ENCODE data around the gene TMEM126B.

The TMEM126B gene

DNA sequence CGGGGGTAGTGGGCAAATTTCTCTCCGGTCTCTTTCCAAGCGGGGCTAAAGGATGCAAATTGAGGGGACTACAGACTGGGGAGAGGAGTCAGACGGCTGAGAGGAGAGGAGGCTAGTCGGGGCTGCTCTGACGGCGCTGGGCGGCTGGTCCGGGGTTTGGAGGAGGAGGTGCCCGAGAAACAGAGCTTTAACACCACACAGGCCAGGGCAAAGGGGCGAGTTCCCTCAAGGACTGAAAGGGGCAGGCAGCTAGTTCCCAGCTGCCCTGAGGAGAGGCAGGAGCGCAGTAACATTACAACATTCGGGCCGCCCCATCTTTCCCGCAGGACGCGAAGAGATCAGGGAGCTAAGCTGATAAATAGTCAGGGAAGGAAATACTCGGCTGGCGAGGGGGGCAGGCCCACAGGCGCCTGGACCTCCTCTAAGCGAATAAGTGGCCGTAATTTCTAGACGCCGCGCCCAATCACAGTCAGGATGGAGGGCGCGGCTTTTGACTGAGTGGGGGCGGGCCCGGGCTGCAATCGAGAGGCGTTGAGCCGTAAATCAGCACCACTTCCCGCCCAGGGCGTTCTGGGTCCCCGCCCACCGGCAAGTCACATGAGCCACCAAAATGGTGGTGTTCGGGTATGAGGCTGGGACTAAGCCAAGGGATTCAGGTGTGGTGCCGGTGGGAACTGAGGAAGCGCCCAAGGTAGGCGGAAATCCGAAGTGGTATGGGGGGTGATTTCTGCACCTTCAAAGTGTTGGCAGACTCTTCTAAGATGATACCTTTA, at the start of gene TMEM126B:
Gene TMEM126B (plus strand): TSS at position 596 of the 773 bp plus-strand sequence. CDS start 15 bp downstream, at position 611.
- Histone ChIP-seq H3K4me1 (ENCODE audit: control insufficient read depth in 5 of 5, insufficient read depth in 5 of 5, low read length in 5 of 5) (peaks cover 3 to 29% (median 20%) of the 10 kb centered on the region in 5 donors), H3K9ac (ENCODE audit: low read length in 5 of 5) (peak within 1 kb of the TSS; percentile 88 to 96 (median 92)), H3K27ac (ENCODE audit: low read depth, low read length) (peak within 1 kb of the TSS; percentile 96), H3K36me3 (ENCODE audit: control insufficient read depth in 5 of 5, insufficient read depth in 5 of 5, low read length in 5 of 5) (peaks cover 0 to 8% (median 3%) of the 10 kb centered on the region in 5 donors), H3K27me3 (ENCODE audit: control insufficient read depth in 5 of 5, insufficient read depth in 4 of 5, low read length in 5 of 5) (no peaks in the 10 kb centered on the region), H3K9me3 (ENCODE audit: control insufficient read depth in 5 of 5, low read length in 5 of 5) (no peaks in the 10 kb centered on the region), H3K4me3 (ENCODE audit: low read depth in 1 of 5, low read length in 5 of 5) (peak within 1 kb of the TSS; percentile 93 to 98 (median 96))

DNA sequence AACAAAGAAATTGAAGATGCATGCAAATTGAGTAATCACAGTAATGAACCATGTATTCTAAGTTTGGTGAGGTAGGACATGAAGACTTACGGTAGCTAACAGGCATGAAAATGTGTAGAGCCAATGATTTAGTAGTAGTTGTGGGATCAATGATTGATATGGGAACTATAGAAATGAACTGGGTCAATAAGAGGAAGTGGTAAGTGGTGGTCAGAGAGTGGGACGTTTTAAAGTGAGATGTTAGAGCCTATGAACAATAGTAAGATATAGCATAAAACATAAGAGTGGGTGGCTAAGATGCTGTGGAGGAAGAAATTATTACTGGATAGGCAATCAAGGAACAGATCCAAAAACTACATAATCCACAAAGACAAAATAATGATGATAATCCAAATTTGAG, 46.3 kb upstream of the TMEM126B start:
- H3K27me3 ChIP-seq (ENCODE audit: control insufficient read depth in 5 of 5, insufficient read depth in 4 of 5, low read length in 5 of 5): no peaks in the 10 kb centered on the region
- H3K9me3 ChIP-seq (ENCODE audit: control insufficient read depth in 5 of 5, low read length in 5 of 5): peaks cover 0 to 8% (median 0%) of the 10 kb centered on the region in 5 donors
- no peak overlapping the region for H3K4me3 ChIP-seq (ENCODE audit: low read depth in 1 of 5, low read length in 5 of 5)
- H3K36me3 ChIP-seq (ENCODE audit: control insufficient read depth in 5 of 5, insufficient read depth in 5 of 5, low read length in 5 of 5): no peaks in the 10 kb centered on the region
- H3K27ac ChIP-seq (ENCODE audit: low read depth, low read length): no peak overlapping the region
- no peak overlapping the region for H3K9ac ChIP-seq (ENCODE audit: low read length in 5 of 5)
- H3K4me1 ChIP-seq (ENCODE audit: control insufficient read depth in 5 of 5, insufficient read depth in 5 of 5, low read length in 5 of 5): no peaks in the 10 kb centered on the region

DNA sequence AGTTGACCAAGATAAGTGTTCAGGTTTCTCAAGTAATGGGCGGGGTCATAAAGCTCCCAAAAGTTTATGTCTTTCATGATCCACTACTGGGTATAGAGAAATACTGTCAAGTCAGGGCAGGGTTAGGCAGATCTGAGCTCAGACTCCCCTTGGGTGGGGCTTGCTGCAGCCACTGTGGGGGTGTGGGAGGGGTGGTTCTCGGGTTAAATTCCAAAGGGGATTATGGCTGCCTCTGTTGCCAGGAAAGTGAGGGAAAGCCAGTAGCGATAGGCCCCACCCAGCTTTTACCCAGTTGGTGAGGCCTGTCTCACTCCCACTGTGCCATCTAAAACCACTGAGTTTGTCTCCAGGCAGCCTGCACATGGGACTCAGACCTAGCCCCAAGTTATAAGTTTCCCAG, 39.0 kb upstream of the TMEM126B start:
- Histone ChIP-seq H3K36me3 (ENCODE audit: control insufficient read depth in 5 of 5, insufficient read depth in 5 of 5, low read length in 5 of 5) (no peaks in the 10 kb centered on the region), H3K4me3 (ENCODE audit: low read depth in 1 of 5, low read length in 5 of 5) (no peak overlapping the region), H3K27ac (ENCODE audit: low read depth, low read length) (no peak overlapping the region), H3K27me3 (ENCODE audit: control insufficient read depth in 5 of 5, insufficient read depth in 4 of 5, low read length in 5 of 5) (no peaks in the 10 kb centered on the region), H3K4me1 (ENCODE audit: control insufficient read depth in 5 of 5, insufficient read depth in 5 of 5, low read length in 5 of 5) (no peaks in the 10 kb centered on the region), H3K9me3 (ENCODE audit: control insufficient read depth in 5 of 5, low read length in 5 of 5) (no peaks in the 10 kb centered on the region), H3K9ac (ENCODE audit: low read length in 5 of 5) (no peak overlapping the region)

DNA sequence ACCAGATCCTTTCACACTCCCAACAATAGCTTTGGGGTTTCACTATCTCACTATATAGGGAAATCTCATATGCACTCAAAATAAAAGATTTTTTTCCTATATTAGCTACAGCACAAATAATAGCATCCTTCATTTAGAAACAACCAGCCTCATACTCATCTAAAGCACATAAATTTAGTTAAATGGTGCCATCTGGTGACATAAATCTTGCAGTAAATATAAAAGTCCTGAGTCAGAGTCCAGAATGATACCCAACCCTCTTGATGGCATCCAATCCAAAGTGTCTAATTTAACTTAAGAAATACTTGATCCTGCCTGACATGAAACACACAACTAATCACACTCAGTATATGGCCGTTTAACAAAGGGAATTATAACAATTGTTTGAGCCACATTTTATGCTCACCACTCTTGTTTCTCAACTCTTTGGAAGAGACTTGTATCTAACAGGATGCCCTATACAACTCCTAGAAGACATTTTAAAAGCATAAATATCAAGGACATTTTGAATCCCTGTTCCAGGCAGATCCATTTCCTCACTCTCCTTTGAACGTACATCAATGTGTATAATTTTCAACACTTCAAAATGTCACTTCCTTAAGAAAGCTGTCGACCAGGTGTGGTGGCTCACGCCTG, 37.4 kb upstream of the TMEM126B start:
- H3K9ac ChIP-seq (ENCODE audit: low read length in 5 of 5): no peak overlapping the region
- H3K4me1 ChIP-seq (ENCODE audit: control insufficient read depth in 5 of 5, insufficient read depth in 5 of 5, low read length in 5 of 5): no peaks in the 10 kb centered on the region
- H3K36me3 ChIP-seq (ENCODE audit: control insufficient read depth in 5 of 5, insufficient read depth in 5 of 5, low read length in 5 of 5): no peaks in the 10 kb centered on the region
- no peaks in the 10 kb centered on the region for H3K27me3 ChIP-seq (ENCODE audit: control insufficient read depth in 5 of 5, insufficient read depth in 4 of 5, low read length in 5 of 5)
- no peaks in the 10 kb centered on the region for H3K9me3 ChIP-seq (ENCODE audit: control insufficient read depth in 5 of 5, low read length in 5 of 5)
- H3K27ac ChIP-seq (ENCODE audit: low read depth, low read length): no peak overlapping the region
- no peak overlapping the region for H3K4me3 ChIP-seq (ENCODE audit: low read depth in 1 of 5, low read length in 5 of 5)

DNA sequence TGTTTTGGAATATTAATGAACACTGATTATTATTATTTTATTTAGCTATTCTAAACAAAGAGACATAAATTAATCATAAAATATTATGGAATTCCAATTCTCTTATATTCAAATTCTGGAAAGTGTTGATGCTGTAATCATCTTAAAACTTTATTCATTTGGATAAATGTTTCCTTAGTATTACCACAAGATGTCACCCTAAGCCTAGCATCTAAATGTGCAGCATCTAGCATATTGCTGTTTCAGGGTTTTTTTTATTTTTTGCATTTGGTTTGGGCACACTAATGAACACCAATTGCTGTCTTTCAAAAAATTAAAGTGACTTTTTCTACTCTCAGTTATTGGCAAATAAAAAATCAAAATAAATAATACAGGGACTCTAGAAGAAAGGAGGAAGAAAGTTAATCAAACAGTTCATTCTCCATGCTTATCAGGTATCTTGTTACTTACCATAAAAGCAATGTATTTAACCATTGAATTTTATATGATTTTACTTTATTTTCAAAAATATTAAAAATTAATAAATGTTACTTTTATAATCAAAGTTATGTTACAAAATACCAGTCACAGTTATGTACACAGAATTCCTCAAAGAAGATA, 33.0 kb upstream of the TMEM126B start:
- H3K27me3 ChIP-seq (ENCODE audit: control insufficient read depth in 5 of 5, insufficient read depth in 4 of 5, low read length in 5 of 5): no peaks in the 10 kb centered on the region

DNA sequence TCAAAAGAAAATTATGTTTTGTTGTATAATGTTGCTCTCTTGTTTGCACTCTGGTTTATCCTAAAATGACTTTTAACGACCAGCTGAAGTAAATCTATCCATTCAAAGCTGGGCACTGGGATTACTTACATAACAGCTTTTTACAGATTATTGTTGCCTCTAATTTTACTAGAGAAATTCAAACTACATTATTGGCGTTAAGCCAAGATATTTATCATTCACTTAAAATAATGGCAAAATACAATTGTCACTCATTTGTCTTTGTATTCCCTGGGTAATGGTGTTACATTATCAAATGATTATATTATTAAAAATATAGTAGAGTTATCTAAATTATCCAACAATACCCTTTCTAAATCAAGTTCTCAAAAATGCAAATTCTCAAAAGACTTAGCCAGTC, 31.5 kb upstream of the TMEM126B start:
- peaks cover 0 to 3% (median 0%) of the 10 kb centered on the region in 5 donors for H3K4me1 ChIP-seq (ENCODE audit: control insufficient read depth in 5 of 5, insufficient read depth in 5 of 5, low read length in 5 of 5)

More for the DNA sequence above, 33.0 kb upstream of the TMEM126B start:
- H3K4me3 ChIP-seq (ENCODE audit: low read depth in 1 of 5, low read length in 5 of 5): no peak overlapping the region
- no peaks in the 10 kb centered on the region for H3K36me3 ChIP-seq (ENCODE audit: control insufficient read depth in 5 of 5, insufficient read depth in 5 of 5, low read length in 5 of 5)
- no peak overlapping the region for H3K9ac ChIP-seq (ENCODE audit: low read length in 5 of 5)
- no peaks in the 10 kb centered on the region for H3K9me3 ChIP-seq (ENCODE audit: control insufficient read depth in 5 of 5, low read length in 5 of 5)
- H3K27ac ChIP-seq (ENCODE audit: low read depth, low read length): no peak overlapping the region
- peaks cover 0 to 3% (median 0%) of the 10 kb centered on the region in 5 donors for H3K4me1 ChIP-seq (ENCODE audit: control insufficient read depth in 5 of 5, insufficient read depth in 5 of 5, low read length in 5 of 5)

DNA sequence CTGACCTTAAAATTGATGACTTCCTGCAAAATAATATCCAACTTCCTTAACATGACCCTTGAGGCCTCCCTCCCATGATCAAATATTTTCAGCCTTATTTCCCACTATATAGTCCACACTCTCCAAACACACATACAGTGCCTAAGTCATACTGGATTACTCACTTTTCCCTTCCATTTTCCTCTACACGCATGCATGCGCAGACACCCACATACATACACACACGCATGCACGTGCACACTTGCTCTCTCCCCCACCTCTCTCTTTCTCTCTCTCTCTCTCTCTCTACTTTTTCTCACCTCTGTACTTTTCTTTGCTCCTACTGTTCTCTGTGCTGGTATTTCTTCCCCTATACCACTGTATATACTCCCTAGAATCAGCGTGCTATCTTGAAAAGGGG, 29.3 kb upstream of the TMEM126B start:
- no peaks in the 10 kb centered on the region for H3K36me3 ChIP-seq (ENCODE audit: control insufficient read depth in 5 of 5, insufficient read depth in 5 of 5, low read length in 5 of 5)
- H3K9me3 ChIP-seq (ENCODE audit: control insufficient read depth in 5 of 5, low read length in 5 of 5): no peaks in the 10 kb centered on the region
- H3K4me1 ChIP-seq (ENCODE audit: control insufficient read depth in 5 of 5, insufficient read depth in 5 of 5, low read length in 5 of 5): peaks cover 0 to 3% (median 0%) of the 10 kb centered on the region in 5 donors
- H3K9ac ChIP-seq (ENCODE audit: low read length in 5 of 5): no peak overlapping the region
- H3K27ac ChIP-seq (ENCODE audit: low read depth, low read length): no peak overlapping the region
- H3K27me3 ChIP-seq (ENCODE audit: control insufficient read depth in 5 of 5, insufficient read depth in 4 of 5, low read length in 5 of 5): no peaks in the 10 kb centered on the region
- no peak overlapping the region for H3K4me3 ChIP-seq (ENCODE audit: low read depth in 1 of 5, low read length in 5 of 5)

More for the DNA sequence above, 31.5 kb upstream of the TMEM126B start:
- no peaks in the 10 kb centered on the region for H3K9me3 ChIP-seq (ENCODE audit: control insufficient read depth in 5 of 5, low read length in 5 of 5)
- H3K27ac ChIP-seq (ENCODE audit: low read depth, low read length): no peak overlapping the region
- no peaks in the 10 kb centered on the region for H3K27me3 ChIP-seq (ENCODE audit: control insufficient read depth in 5 of 5, insufficient read depth in 4 of 5, low read length in 5 of 5)
- no peak overlapping the region for H3K9ac ChIP-seq (ENCODE audit: low read length in 5 of 5)
- no peak overlapping the region for H3K4me3 ChIP-seq (ENCODE audit: low read depth in 1 of 5, low read length in 5 of 5)
- H3K36me3 ChIP-seq (ENCODE audit: control insufficient read depth in 5 of 5, insufficient read depth in 5 of 5, low read length in 5 of 5): no peaks in the 10 kb centered on the region

DNA sequence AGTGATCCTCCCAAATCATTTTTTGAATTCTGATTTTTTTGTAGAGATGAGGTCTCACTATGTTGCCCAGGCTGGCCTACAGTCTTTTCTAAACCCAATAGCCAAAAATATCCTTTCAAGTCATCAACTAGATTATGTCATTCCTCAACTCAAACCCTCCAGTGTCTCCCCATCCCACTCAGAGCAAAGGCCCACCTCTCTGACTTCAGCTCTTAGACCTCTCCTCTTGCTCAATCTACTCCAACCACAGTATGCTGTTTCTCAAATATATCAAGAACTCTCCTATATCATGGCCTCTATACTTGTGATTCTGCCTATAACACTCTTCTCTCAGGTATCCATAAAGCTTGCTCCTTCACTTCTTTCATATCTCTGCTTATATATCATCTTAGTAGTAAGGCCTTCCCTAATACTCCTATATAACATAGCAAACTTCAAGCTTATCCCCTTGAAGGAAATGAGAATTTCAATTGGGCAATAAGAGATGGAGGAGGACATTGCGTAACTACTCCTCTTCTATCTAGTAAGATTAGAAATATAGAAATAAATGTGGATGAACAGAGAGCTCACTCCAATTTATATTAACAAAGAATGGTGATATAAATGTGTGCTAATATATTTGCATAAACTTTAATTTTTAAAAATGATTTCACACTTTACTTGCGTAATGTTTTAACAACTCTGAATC, 25.7 kb upstream of the TMEM126B start:
- H3K4me3 ChIP-seq (ENCODE audit: low read depth in 1 of 5, low read length in 5 of 5): no peak overlapping the region
- no peaks in the 10 kb centered on the region for H3K36me3 ChIP-seq (ENCODE audit: control insufficient read depth in 5 of 5, insufficient read depth in 5 of 5, low read length in 5 of 5)
- H3K27me3 ChIP-seq (ENCODE audit: control insufficient read depth in 5 of 5, insufficient read depth in 4 of 5, low read length in 5 of 5): no peaks in the 10 kb centered on the region
- H3K27ac ChIP-seq (ENCODE audit: low read depth, low read length): no peak overlapping the region
- H3K9ac ChIP-seq (ENCODE audit: low read length in 5 of 5): no peak overlapping the region
- H3K4me1 ChIP-seq (ENCODE audit: control insufficient read depth in 5 of 5, insufficient read depth in 5 of 5, low read length in 5 of 5): peaks cover 0 to 3% (median 0%) of the 10 kb centered on the region in 5 donors
- H3K9me3 ChIP-seq (ENCODE audit: control insufficient read depth in 5 of 5, low read length in 5 of 5): peaks cover 0 to 2% (median 0%) of the 10 kb centered on the region in 5 donors

DNA sequence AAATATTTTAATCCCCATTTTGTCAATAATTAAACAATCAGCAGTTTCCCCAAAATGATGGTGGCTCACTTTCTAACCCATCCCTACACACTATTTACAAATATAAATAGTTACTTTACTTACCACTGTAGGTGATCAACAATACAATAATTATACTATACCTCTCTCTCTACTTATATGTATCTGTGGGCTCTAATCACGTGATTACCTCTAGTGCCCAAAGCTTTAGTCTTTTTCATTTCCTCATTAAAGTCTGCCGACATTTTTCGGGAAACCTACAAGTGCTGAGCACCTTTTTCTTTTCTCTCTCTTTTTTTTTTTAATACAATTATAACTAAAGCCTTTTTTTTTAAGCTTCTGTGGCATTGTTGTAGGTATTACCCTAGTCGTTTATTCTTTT, 25.2 kb upstream of the TMEM126B start:
- Histone ChIP-seq H3K27me3 (ENCODE audit: control insufficient read depth in 5 of 5, insufficient read depth in 4 of 5, low read length in 5 of 5) (no peaks in the 10 kb centered on the region), H3K9ac (ENCODE audit: low read length in 5 of 5) (no peak overlapping the region), H3K4me1 (ENCODE audit: control insufficient read depth in 5 of 5, insufficient read depth in 5 of 5, low read length in 5 of 5) (peaks cover 0 to 3% (median 0%) of the 10 kb centered on the region in 5 donors), H3K36me3 (ENCODE audit: control insufficient read depth in 5 of 5, insufficient read depth in 5 of 5, low read length in 5 of 5) (no peaks in the 10 kb centered on the region), H3K27ac (ENCODE audit: low read depth, low read length) (no peak overlapping the region), H3K9me3 (ENCODE audit: control insufficient read depth in 5 of 5, low read length in 5 of 5) (peaks cover 0 to 2% (median 0%) of the 10 kb centered on the region in 5 donors), H3K4me3 (ENCODE audit: low read depth in 1 of 5, low read length in 5 of 5) (no peak overlapping the region)
